WTC11 (cell line): ENCODE data around the gene SYNGAP1. TPM values are rescaled to one million over a fixed set of nuclear protein-coding genes. Genes with fewer than 3 reads are reported as not detected.
A peak's percentile ranks its signal among the peaks of the same experiment; 100 is the strongest.

Source experiments
- ATAC-seq: fragments of 200-7000 bp; cut with Tn5 transposase; 2 replicates; pipeline ENCODE4 v1.10.0; 2021; ENCODE audit warnings: mild to moderate bottlenecking, moderate library complexity
- CTCF ChIA-PET: fragments of 300-600 bp; sonication (Branson Sonifier 250); formaldehyde crosslinking; loops from one replicate; lab custom pipeline; 2021; ENCODE audit warnings: antibody characterized with exemption; lab: Charles Lee
- POLR2A ChIA-PET: fragments of 350-600 bp; sonication (Branson Sonifier 250); formaldehyde crosslinking; loops from one replicate; lab custom pipeline; 2021; ENCODE audit warnings: antibody characterized with exemption; lab: Charles Lee
- DNase-seq: peaks from one replicate; pipeline ENCODE4 v3.0.0; 2021; ENCODE audit warnings: low spot score
- H3K27ac Mint-ChIP-seq: 2 replicates; pipeline ENCODE4 v1.8.0; 2021; ENCODE audit warnings: mixed read lengths
- H3K27me3 Mint-ChIP-seq: 2 replicates; pipeline ENCODE4 v1.8.0; 2021; ENCODE audit warnings: low read depth, mild to moderate bottlenecking, moderate library complexity, mixed read lengths
- H3K36me3 Mint-ChIP-seq: 2 replicates; pipeline ENCODE4 v1.8.0; 2021; ENCODE audit warnings: mixed read lengths
- H3K4me1 Mint-ChIP-seq: 2 replicates; pipeline ENCODE4 v1.8.0; 2022; ENCODE audit warnings: mixed read lengths
- H3K4me3 Mint-ChIP-seq: 2 replicates; pipeline ENCODE4 v1.8.0; 2021; ENCODE audit warnings: mild to moderate bottlenecking, moderate library complexity, mixed read lengths
- H3K9me3 Mint-ChIP-seq: 2 replicates; pipeline ENCODE4 v1.8.0; 2021; ENCODE audit warnings: mixed read lengths
- ATF1 ChIP-seq: sonication (generic); formaldehyde crosslinking; IDR thresholded peaks from 2 replicates; pipeline ENCODE4 v1.8.1; 2023; ENCODE audit warnings: mild to moderate bottlenecking, moderate library complexity, missing genetic modification reagents
- ATF3 ChIP-seq: sonication (generic); formaldehyde crosslinking; conservative IDR thresholded peaks from 2 replicates; pipeline ENCODE4 v1.8.1; 2022; ENCODE audit warnings: mild to moderate bottlenecking, missing genetic modification reagents
- CDX4 ChIP-seq: fragments of 250-450 bp; sonication (Bioruptor Pico); IDR thresholded peaks from 2 replicates; pipeline ENCODE4 v1.9.0; 2021; ENCODE audit warnings: moderate library complexity, mild to moderate bottlenecking, inconsistent platforms, borderline replicate concordance
- CREB1 ChIP-seq: sonication (generic); formaldehyde crosslinking; IDR thresholded peaks from 2 replicates; pipeline ENCODE4 v1.8.0; 2023; ENCODE audit warnings: mild to moderate bottlenecking, missing genetic modification reagents
- CTCF ChIP-seq: fragments of 200-600 bp; IDR thresholded peaks from 2 replicates; pipeline ENCODE4 v1.8.0; 2022; ENCODE audit warnings: antibody characterized with exemption
- FOXK1 ChIP-seq: sonication (generic); formaldehyde crosslinking; IDR thresholded peaks from 2 replicates; pipeline ENCODE4 v1.8.0; 2022; ENCODE audit warnings: mild to moderate bottlenecking, moderate library complexity, missing genetic modification reagents
- FOXP1 ChIP-seq: sonication (generic); formaldehyde crosslinking; IDR thresholded peaks from 2 replicates; pipeline ENCODE4 v1.8.0; 2022; ENCODE audit warnings: missing genetic modification reagents, mild to moderate bottlenecking, moderate library complexity, borderline replicate concordance
- GABPB1 ChIP-seq: sonication (generic); formaldehyde crosslinking; IDR thresholded peaks from 2 replicates; pipeline ENCODE4 v1.8.1; 2023; ENCODE audit warnings: mild to moderate bottlenecking, missing genetic modification reagents
- JAZF1 ChIP-seq: fragments of 250-450 bp; sonication (Bioruptor Pico); IDR thresholded peaks from 2 replicates; pipeline ENCODE4 v1.9.0; 2021; ENCODE audit warnings: moderate library complexity, mild to moderate bottlenecking, inconsistent platforms
- PRDM15 ChIP-seq: sonication (generic); formaldehyde crosslinking; IDR thresholded peaks from 2 replicates; pipeline ENCODE4 v1.8.0; 2022; ENCODE audit warnings: missing genetic modification reagents
- SOX15 ChIP-seq: fragments of 250-450 bp; sonication (Bioruptor Pico); IDR thresholded peaks from 2 replicates; pipeline ENCODE4 v1.9.0; 2021; ENCODE audit warnings: mild to moderate bottlenecking
- STAT6 ChIP-seq: sonication (generic); formaldehyde crosslinking; conservative IDR thresholded peaks from 2 replicates; pipeline ENCODE4 v1.8.1; 2023; ENCODE audit warnings: mild to moderate bottlenecking, low read depth, missing genetic modification reagents, moderate library complexity
- TCF7 ChIP-seq: sonication (generic); formaldehyde crosslinking; IDR thresholded peaks from 2 replicates; pipeline ENCODE4 v1.8.0; 2022; ENCODE audit warnings: mild to moderate bottlenecking, low read depth, missing genetic modification reagents, moderate library complexity
- ZNF232 ChIP-seq: sonication (generic); formaldehyde crosslinking; IDR thresholded peaks from 2 replicates; pipeline ENCODE4 v1.8.0; 2022; ENCODE audit warnings: mild to moderate bottlenecking, missing genetic modification reagents
- ZNF425 ChIP-seq: fragments of 250-450 bp; sonication (Bioruptor Pico); conservative IDR thresholded peaks from 2 replicates; pipeline ENCODE4 v1.9.0; 2021; ENCODE audit warnings: mild to moderate bottlenecking
- ZNF671 ChIP-seq: fragments of 250-450 bp; sonication (Bioruptor Pico); IDR thresholded peaks from 2 replicates; pipeline ENCODE4 v1.8.0; 2021; ENCODE audit warnings: mild to moderate bottlenecking
- total RNA-seq: library from RNA; stranded (reverse); gene quantifications from 3 replicates; pipeline ENCODE4 v1.2.3, GENCODE V29; 2021

Gene SYNGAP1
- total RNA-seq, 1 experiment from 2014 or later, result 139 TPM

GRCh38 chr6:33428966-33429749 is 9.3 kb downstream of the SYNGAP1 start:
- no peak for TF ChIP-seq FOXK1 (CRISPR knock-in tag)
- peak; percentile 59 for TF ChIP-seq PRDM15 (CRISPR knock-in tag)
- DNase-seq (no peak), ATAC-seq (no peak)
- peak overlapping the region; percentile 90 for H3K27ac Mint-ChIP-seq
- ChIA-PET CTCF (interaction anchor here (0.6 to 2.4 kb wide), 3 partner anchors 17 to 83 kb away, joined by 3 to 9 read pairs (median 3); no protein-coding TSS in a partner anchor), POLR2A (interaction anchor here (1.2 to 1.5 kb wide), 2 partner anchors 19 to 457 kb away, joined by 3 to 4 read pairs; partner anchors contain the start of gene PHF1)
- peaks cover 74% of the 10 kb centered on the region for H3K4me1 Mint-ChIP-seq
- peaks cover under 1% of the 10 kb centered on the region; the same call in 1 of the 2 replicates for H3K36me3 Mint-ChIP-seq
- H3K27me3 Mint-ChIP-seq, result no peaks in the 10 kb centered on the region
- peak overlapping the region; percentile 88 for H3K4me3 Mint-ChIP-seq
- no peaks in the 10 kb centered on the region for H3K9me3 Mint-ChIP-seq

GRCh38 chr6:33429750-33430052 is 9.8 kb downstream of the SYNGAP1 start:
- H3K27me3 Mint-ChIP-seq, result no peaks in the 10 kb centered on the region
- ChIA-PET POLR2A (interaction anchor here (1.5 kb wide), 1 partner anchor 458 kb away, joined by 3 read pairs; no protein-coding TSS in a partner anchor), CTCF (interaction anchor here (0.6 to 2.4 kb wide), 2 partner anchors 39 to 82 kb away, joined by 3 to 9 read pairs; no protein-coding TSS in a partner anchor)
- H3K27ac Mint-ChIP-seq, result peak overlapping the region; percentile 90
- DNase-seq, result no peak
- peaks cover 71% of the 10 kb centered on the region for H3K4me1 Mint-ChIP-seq
- H3K36me3 Mint-ChIP-seq, result no peaks in the 10 kb centered on the region
- H3K9me3 Mint-ChIP-seq, result no peaks in the 10 kb centered on the region
- H3K4me3 Mint-ChIP-seq, result 0 out of 2 replicates have a peak overlapping the region, but pooled peaks have one; percentile 71
- no peak for ATAC-seq
- no peak for TF ChIP-seq TCF7
- no peak for TF ChIP-seq CTCF
- TF ChIP-seq PRDM15 (CRISPR knock-in tag), result no peak
- no peak for TF ChIP-seq STAT6 (CRISPR knock-in tag)
- TF ChIP-seq ZNF425, result no peak
- TF ChIP-seq JAZF1 (CRISPR knock-in tag), result no peak
- TF ChIP-seq CREB1 (CRISPR knock-in tag), result no peak
- no peak for TF ChIP-seq FOXP1
- no peak for TF ChIP-seq ZNF671 (CRISPR knock-in tag)
- no peak for TF ChIP-seq ATF1 (CRISPR knock-in tag)
- TF ChIP-seq ATF3 (CRISPR knock-in tag), result no peak
- no peak for TF ChIP-seq ZNF232
- TF ChIP-seq GABPB1 (CRISPR knock-in tag), result no peak
- TF ChIP-seq CDX4 (CRISPR knock-in tag), result no peak
- TF ChIP-seq SOX15 (CRISPR knock-in tag), result no peak
